ENCODE measurements around the gene MID1. TPM values are rescaled to one million over a fixed set of nuclear protein-coding genes. Genes with fewer than 3 reads are reported as not detected.

Gene MID1
- total RNA-seq, 6 experiments from 2014 or later, result 17.9 to 21.8 (median 18.6) TPM

GRCh38 chrX:10524578-10524977, 95.8 kb downstream of the MID1 start:
- H3K9me3 Mint-ChIP-seq, result no peaks in the 10 kb centered on the region
- DNase-seq, result no peak
- H3K4me1 Mint-ChIP-seq (ENCODE audit: low read depth), result peaks cover 58% of the 10 kb centered on the region
- no peak overlapping the region for H3K27ac Mint-ChIP-seq
- H3K27me3 Mint-ChIP-seq (ENCODE audit: insufficient read depth), result no peaks in the 10 kb centered on the region; the same call in 1 of the 2 replicates
- H3K4me3 Mint-ChIP-seq, result no peak overlapping the region
- TF ChIP-seq CTCF (IDR thresholded peaks at IDR 0.05), result no peak
- peaks cover 13% of the 10 kb centered on the region; the same call in 1 of the 2 replicates for H3K36me3 Mint-ChIP-seq (ENCODE audit: low read depth)

GRCh38 chrX:10519761-10520160, 100.6 kb downstream of the MID1 start:
- H3K4me3 Mint-ChIP-seq, result peak overlapping the region; percentile 61; the same call in 1 of the 2 replicates
- TF ChIP-seq CTCF (IDR thresholded peaks at IDR 0.05), result no peak
- no peaks in the 10 kb centered on the region for H3K27me3 Mint-ChIP-seq (ENCODE audit: insufficient read depth)
- peak overlapping the region; percentile 91 for H3K27ac Mint-ChIP-seq
- peaks cover 17% of the 10 kb centered on the region; the same call in 1 of the 2 replicates for H3K36me3 Mint-ChIP-seq (ENCODE audit: low read depth)
- peak; percentile 40 for DNase-seq
- H3K4me1 Mint-ChIP-seq (ENCODE audit: low read depth), result peaks cover 22% of the 10 kb centered on the region
- no peaks in the 10 kb centered on the region for H3K9me3 Mint-ChIP-seq

- Mint-ChIP-seq H3K27ac (peak overlapping the region; percentile 91), H3K9me3 (no peaks in the 10 kb centered on the region), H3K27me3 (ENCODE audit: insufficient read depth) (no peaks in the 10 kb centered on the region), H3K4me3 (peak overlapping the region; percentile 61; the same call in 1 of the 2 replicates), H3K36me3 (ENCODE audit: low read depth) (peaks cover 13% of the 10 kb centered on the region; the same call in 1 of the 2 replicates), H3K4me1 (ENCODE audit: low read depth) (peaks cover 18% of the 10 kb centered on the region)
- no peak for TF ChIP-seq CTCF (IDR thresholded peaks at IDR 0.05)
- no peak for DNase-seq
These were observed 101.1 kb downstream of the MID1 start for GRCh38 chrX:10519278-10519677.

- Mint-ChIP-seq H3K4me3 (no peak overlapping the region), H3K4me1 (ENCODE audit: low read depth) (peaks cover 18% of the 10 kb centered on the region), H3K9me3 (no peaks in the 10 kb centered on the region), H3K27me3 (ENCODE audit: insufficient read depth) (no peaks in the 10 kb centered on the region), H3K27ac (no peak overlapping the region), H3K36me3 (ENCODE audit: low read depth) (peaks cover 13% of the 10 kb centered on the region; the same call in 1 of the 2 replicates)
- no peak for TF ChIP-seq CTCF (IDR thresholded peaks at IDR 0.05)
- no peak for DNase-seq
These were observed 102.3 kb downstream of the MID1 start for GRCh38 chrX:10518073-10518472.

GRCh38 chrX:10516781-10517322, 103.5 kb downstream of the MID1 start:
- H3K4me1 Mint-ChIP-seq (ENCODE audit: low read depth), result peaks cover 28% of the 10 kb centered on the region
- no peaks in the 10 kb centered on the region for H3K27me3 Mint-ChIP-seq (ENCODE audit: insufficient read depth)
- DNase-seq, result no peak
- no peaks in the 10 kb centered on the region for H3K9me3 Mint-ChIP-seq
- H3K36me3 Mint-ChIP-seq (ENCODE audit: low read depth), result peaks cover 13% of the 10 kb centered on the region; the same call in 1 of the 2 replicates
- no peak overlapping the region for H3K4me3 Mint-ChIP-seq
- TF ChIP-seq CTCF (IDR thresholded peaks at IDR 0.05), result no peak
- H3K27ac Mint-ChIP-seq, result no peak overlapping the region
